Retina (tissue), 1 donor: ENCODE results near the gene CALM1.
A peak's percentile ranks its signal among the peaks of the same experiment; 100 is the strongest.

ENCODE experiments used
- DNase-seq: peaks from one replicate; pipeline ENCODE4 v3.0.0-alpha.2; 2016

The CALM1 gene

GRCh38 chr14:90412058-90412457, 15.2 kb downstream of the CALM1 start:
- no peak for DNase-seq

- DNase-seq = no peak
Observed at GRCh38 chr14:90416720-90417119, 19.9 kb downstream of the CALM1 start.

- DNase-seq = no peak
Observed at GRCh38 chr14:90418053-90418452, 21.2 kb downstream of the CALM1 start.

GRCh38 chr14:90419200-90419599, 22.4 kb downstream of the CALM1 start:
- no peak for DNase-seq

- peak; percentile 46 for DNase-seq
Observed at GRCh38 chr14:90421001-90421631, 24.3 kb downstream of the CALM1 start.

GRCh38 chr14:90421632-90422020, 24.8 kb downstream of the CALM1 start:
- DNase-seq = no peak

- DNase-seq = no peak
Observed at GRCh38 chr14:90423166-90423565, 26.3 kb downstream of the CALM1 start.

GRCh38 chr14:90424075-90424474, 27.2 kb downstream of the CALM1 start:
- no peak for DNase-seq

- no peak for DNase-seq
Observed at GRCh38 chr14:90424686-90425372, 28.0 kb downstream of the CALM1 start.

GRCh38 chr14:90425373-90425879, 28.6 kb downstream of the CALM1 start:
- no peak for DNase-seq

- no peak for DNase-seq
Observed at GRCh38 chr14:90426031-90426540, 29.3 kb downstream of the CALM1 start.

- DNase-seq = no peak
Observed at GRCh38 chr14:90426663-90427062, 29.8 kb downstream of the CALM1 start.

- no peak for DNase-seq
Observed at GRCh38 chr14:90427848-90428426, 31.1 kb downstream of the CALM1 start.

GRCh38 chr14:90428676-90429075, 31.8 kb downstream of the CALM1 start:
- no peak for DNase-seq

GRCh38 chr14:90429236-90429635, 32.4 kb downstream of the CALM1 start:
- DNase-seq = no peak

GRCh38 chr14:90429754-90430153, 32.9 kb downstream of the CALM1 start:
- no peak for DNase-seq

- no peak for DNase-seq
Observed at GRCh38 chr14:90434370-90435020, 37.7 kb downstream of the CALM1 start.

GRCh38 chr14:90438841-90439240, 42.0 kb downstream of the CALM1 start:
- DNase-seq = no peak

- DNase-seq = peak; percentile 25
Observed at GRCh38 chr14:90440021-90440451, 43.2 kb downstream of the CALM1 start.

GRCh38 chr14:90440592-90440991, 43.8 kb downstream of the CALM1 start:
- no peak for DNase-seq

GRCh38 chr14:90442388-90442787, 45.6 kb downstream of the CALM1 start:
- DNase-seq = no peak

- no peak for DNase-seq
Observed at GRCh38 chr14:90443161-90444076, 46.6 kb downstream of the CALM1 start.
